ENCODE results near the gene TMEM139. TPM values are rescaled to one million over a fixed set of nuclear protein-coding genes. Genes with fewer than 3 reads are reported as not detected.

TMEM139 gene
- total RNA-seq, 1 experiment from 2014 or later: 0.97 TPM

GRCh38 chr7:143272871-143273270, 11.9 kb upstream of the TMEM139 start:
- Histone ChIP-seq H3K27me3 (no peaks in the 10 kb centered on the region), H3K27ac (no peak overlapping the region), H3K4me1 (no peaks in the 10 kb centered on the region), H3K36me3 (0 out of 2 replicates have a peak, but pooled peaks cover 2% of the 10 kb centered on the region), H3K4me3 (no peak overlapping the region), H3K9me3 (replicated peaks) (no peaks in the 10 kb centered on the region)
- DNase-seq: no peak

- Histone ChIP-seq H3K27me3 (no peaks in the 10 kb centered on the region), H3K4me1 (peaks cover 29% of the 10 kb centered on the region), H3K27ac (peak overlapping the region; percentile 30), H3K9me3 (replicated peaks) (no peaks in the 10 kb centered on the region), H3K36me3 (no peaks in the 10 kb centered on the region), H3K4me3 (no peak overlapping the region)
- DNase-seq: peak; percentile 40 to 68
These were observed 5.3 kb upstream of the TMEM139 start for GRCh38 chr7:143279186-143280098.

GRCh38 chr7:143280160-143280559, 4.6 kb upstream of the TMEM139 start:
- Histone ChIP-seq H3K27ac (peak overlapping the region; percentile 30; the same call in 1 of the 2 replicates), H3K4me3 (no peak overlapping the region), H3K9me3 (replicated peaks) (no peaks in the 10 kb centered on the region), H3K27me3 (no peaks in the 10 kb centered on the region), H3K36me3 (no peaks in the 10 kb centered on the region), H3K4me1 (peaks cover 29% of the 10 kb centered on the region)
- no peak for DNase-seq

- Histone ChIP-seq H3K27ac (no peak overlapping the region; the same call in 1 of the 2 replicates), H3K4me3 (no peak overlapping the region), H3K9me3 (replicated peaks) (no peaks in the 10 kb centered on the region), H3K4me1 (peaks cover 29% of the 10 kb centered on the region), H3K27me3 (no peaks in the 10 kb centered on the region), H3K36me3 (no peaks in the 10 kb centered on the region)
- DNase-seq: no peak
These were observed 4.2 kb upstream of the TMEM139 start for GRCh38 chr7:143280566-143280965.

- Histone ChIP-seq H3K4me3 (no peak overlapping the region), H3K4me1 (peaks cover 29% of the 10 kb centered on the region), H3K27ac (no peak overlapping the region), H3K36me3 (no peaks in the 10 kb centered on the region), H3K27me3 (no peaks in the 10 kb centered on the region), H3K9me3 (replicated peaks) (no peaks in the 10 kb centered on the region)
- no peak for DNase-seq
These were observed 3.2 kb upstream of the TMEM139 start for GRCh38 chr7:143281529-143281928.

- H3K9me3 ChIP-seq (replicated peaks): no peaks in the 10 kb centered on the region
- no peak overlapping the region for H3K4me3 ChIP-seq
- H3K27ac ChIP-seq: no peak overlapping the region
- H3K27me3 ChIP-seq: no peaks in the 10 kb centered on the region
- H3K36me3 ChIP-seq: no peaks in the 10 kb centered on the region
- H3K4me1 ChIP-seq: peaks cover 29% of the 10 kb centered on the region
- no peak for DNase-seq
These were observed 2.6 kb upstream of the TMEM139 start for GRCh38 chr7:143282124-143282523.

GRCh38 chr7:143283381-143283780, 1.4 kb upstream of the TMEM139 start:
- Histone ChIP-seq H3K4me1 (peaks cover 29% of the 10 kb centered on the region), H3K9me3 (replicated peaks) (no peaks in the 10 kb centered on the region), H3K4me3 (peak overlapping the region; percentile 47), H3K27ac (no peak overlapping the region), H3K27me3 (no peaks in the 10 kb centered on the region), H3K36me3 (no peaks in the 10 kb centered on the region)
- no peak for DNase-seq

- no peak overlapping the region for H3K27ac ChIP-seq
- H3K27me3 ChIP-seq: no peaks in the 10 kb centered on the region
- no peak for DNase-seq
- no peak overlapping the region for H3K4me3 ChIP-seq
- no peaks in the 10 kb centered on the region for H3K9me3 ChIP-seq (replicated peaks)
- peaks cover 18% of the 10 kb centered on the region for H3K4me1 ChIP-seq
- peaks cover 3% of the 10 kb centered on the region; the same call in 1 of the 2 replicates for H3K36me3 ChIP-seq
These were observed 666 bp downstream of the TMEM139 start for GRCh38 chr7:143285470-143285778.

- peaks cover 6% of the 10 kb centered on the region for H3K36me3 ChIP-seq
- H3K4me3 ChIP-seq: no peak overlapping the region
- H3K9me3 ChIP-seq (replicated peaks): no peaks in the 10 kb centered on the region
- H3K27ac ChIP-seq: no peak overlapping the region
- peaks cover 13% of the 10 kb centered on the region for H3K4me1 ChIP-seq
- no peak for DNase-seq
- H3K27me3 ChIP-seq: no peaks in the 10 kb centered on the region
These were observed 1.2 kb downstream of the TMEM139 start for GRCh38 chr7:143285806-143286521.

- DNase-seq: no peak
These were observed 1.7 kb downstream of the TMEM139 start for GRCh38 chr7:143286522-143286890.

GRCh38 chr7:143287339-143287934, 2.7 kb downstream of the TMEM139 start:
- Histone ChIP-seq H3K27ac (peak overlapping the region; percentile 19; the same call in 1 of the 2 replicates), H3K4me1 (peaks cover 13% of the 10 kb centered on the region), H3K27me3 (no peaks in the 10 kb centered on the region), H3K4me3 (peak overlapping the region; percentile 80), H3K9me3 (replicated peaks) (no peaks in the 10 kb centered on the region), H3K36me3 (peaks cover 19% of the 10 kb centered on the region)
- no peak for DNase-seq

More at GRCh38 chr7:143286522-143286890, 1.7 kb downstream of the TMEM139 start:
- peaks cover 12% of the 10 kb centered on the region for H3K36me3 ChIP-seq
- H3K4me3 ChIP-seq: no peak overlapping the region
- no peaks in the 10 kb centered on the region for H3K27me3 ChIP-seq
- no peaks in the 10 kb centered on the region for H3K9me3 ChIP-seq (replicated peaks)
- H3K27ac ChIP-seq: no peak overlapping the region
- H3K4me1 ChIP-seq: peaks cover 13% of the 10 kb centered on the region

- H3K9me3 ChIP-seq (replicated peaks): no peaks in the 10 kb centered on the region
- H3K4me1 ChIP-seq: peaks cover 13% of the 10 kb centered on the region
- peak; percentile 98 for DNase-seq
- peak within 1 kb of the TSS; percentile 80 for H3K4me3 ChIP-seq
- no peaks in the 10 kb centered on the region for H3K27me3 ChIP-seq
- peaks cover 25% of the 10 kb centered on the region for H3K36me3 ChIP-seq
- H3K27ac ChIP-seq: peak within 1 kb of the TSS; percentile 88
These were observed 3.4 kb downstream of the TMEM139 start, which contains the start of gene CASP2 for GRCh38 chr7:143287935-143288826. Gene CASP2, plus strand, starts transcription at chr7:143288351. Its CDS starts 105 bp downstream, at chr7:143288456.

- Histone ChIP-seq H3K36me3 (peaks cover 31% of the 10 kb centered on the region), H3K9me3 (replicated peaks) (no peaks in the 10 kb centered on the region), H3K27me3 (no peaks in the 10 kb centered on the region), H3K4me1 (peaks cover 10% of the 10 kb centered on the region), H3K27ac (peak overlapping the region; percentile 88), H3K4me3 (peak overlapping the region; percentile 80)
- peak in 1 of 2 experiments; percentile 32 for DNase-seq
These were observed 4.1 kb downstream of the TMEM139 start for GRCh38 chr7:143288836-143289235.

GRCh38 chr7:143289421-143289820, 4.7 kb downstream of the TMEM139 start:
- H3K9me3 ChIP-seq (replicated peaks): no peaks in the 10 kb centered on the region
- peak overlapping the region; percentile 88; the same call in 1 of the 2 replicates for H3K27ac ChIP-seq
- peaks cover 5% of the 10 kb centered on the region; the same call in 1 of the 2 replicates for H3K4me1 ChIP-seq
- H3K36me3 ChIP-seq: peaks cover 37% of the 10 kb centered on the region
- H3K27me3 ChIP-seq: no peaks in the 10 kb centered on the region
- no peak for DNase-seq
- peak overlapping the region; percentile 80 for H3K4me3 ChIP-seq
